HepG2 (cell line): ENCODE results near the gene CNBD2. TPM values are rescaled to one million over a fixed set of nuclear protein-coding genes. Genes with fewer than 3 reads are reported as not detected.
"Not testable (repeated sequence)": the region's sequence is repeated elsewhere in the genome, so short reads cannot be mapped to it uniquely, and the experiment has no call there.

Experiments used
- ATAC-seq: fragments of 200-7000 bp; cut with Tn5 transposase; 3 replicates; pipeline ENCODE4 v1.9.1; 2020; ENCODE audit warnings: mild to moderate bottlenecking, moderate library complexity
- BruUV-seq: library from RNA; stranded (reverse); fragments of 400-500 nt; replicated peaks from 2 replicates; lab custom pipeline; 2021; lab: Mats Ljungman, UMichigan
- CTCF ChIA-PET: fragments of 300-600 bp; formaldehyde crosslinking; extraction: SDS; loops from one replicate; lab custom pipeline; 2021; ENCODE audit warnings: low total read pairs, inconsistent platforms, low intra/inter-chr PET ratio; lab: Yijun Ruan, JAX
- POLR2A ChIA-PET: fragments of 350-600 bp; sonication (Branson Sonifier 250); formaldehyde crosslinking; loops from one replicate; lab custom pipeline; 2020; ENCODE audit warnings: antibody characterized with exemption, inconsistent platforms; lab: Yijun Ruan, JAX
- DNase-seq: peaks from one replicate; pipeline ENCODE4 v3.0.0-alpha.2; 2015; ENCODE audit warnings: low spot score
- FAIRE-seq: peaks from 3 replicates; lab custom pipeline; 2011; peaks lifted over from hg19 to GRCh38; lab: Jason Lieb, UNC
- H2AFZ ChIP-seq: one replicate; pipeline ENCODE4 v1.6.1; 2011; ENCODE audit warnings: low read length, inconsistent platforms
- H3K27ac ChIP-seq: fragments of 300-600 bp; 3 replicates; pipeline ENCODE4 v1.8.0; 2011; ENCODE audit warnings: mixed run types, mild to moderate bottlenecking, mixed read lengths, low read length, inconsistent platforms; ENCODE audit not compliant: insufficient read depth; ENCODE audit errors: extremely low read length
- H3K27me3 ChIP-seq, 2 experiments: fragments of 200-600 bp in 1 of 2; 2 replicates in 1 of 2; 3 replicates in 1 of 2; pipeline versions ENCODE4 v1.6.0 to v1.8.0; 2011; ENCODE audit warnings: low read length in 2 of 2, mild to moderate bottlenecking in 2 of 2, moderate library complexity in 2 of 2, inconsistent platforms in 1 of 2; ENCODE audit not compliant: insufficient read depth in 2 of 2, control insufficient read depth in 1 of 2
- H3K36me3 ChIP-seq, 2 experiments: fragments of 200-600 bp in 1 of 2; replicated peaks in 1 of 2; 2 replicates in 1 of 2; 3 replicates in 1 of 2; pipeline versions ENCODE4 v1.5.1 to v1.8.0; 2011; ENCODE audit warnings: low read length in 2 of 2, inconsistent platforms in 1 of 2; ENCODE audit not compliant: insufficient read depth in 2 of 2, control insufficient read depth in 1 of 2
- H3K4me1 ChIP-seq: 2 replicates; pipeline ENCODE4 v1.5.1; 2012; ENCODE audit warnings: low read length, inconsistent platforms; ENCODE audit not compliant: insufficient read depth
- H3K4me2 ChIP-seq: 2 replicates; pipeline ENCODE4 v1.6.0; 2011; ENCODE audit warnings: low read depth, low read length, inconsistent platforms
- H3K4me3 ChIP-seq, 3 experiments: fragments of 200-600 bp in 1 of 3; sonication (generic), shearing (Covaris generic) in 1 of 3; replicated peaks in 1 of 3; 2 replicates each; pipeline ENCODE4 v1.5.1; 2011 to 2016; ENCODE audit warnings: low read length in 3 of 3, inconsistent platforms in 2 of 3, low read depth in 2 of 3, mild to moderate bottlenecking in 2 of 3, control low read depth in 1 of 3, mixed read lengths in 1 of 3; ENCODE audit not compliant: insufficient read depth in 1 of 3
- H3K79me2 ChIP-seq: one replicate; pipeline ENCODE4 v1.6.1; 2011; ENCODE audit warnings: low read length, inconsistent platforms; ENCODE audit not compliant: insufficient read depth
- H3K9ac ChIP-seq: 2 replicates; pipeline ENCODE4 v1.6.0; 2011; ENCODE audit warnings: mild to moderate bottlenecking, low read depth, low read length, inconsistent platforms; ENCODE audit not compliant: insufficient read depth
- H3K9me3 ChIP-seq: 2 replicates; pipeline ENCODE4 v1.5.1; 2012; ENCODE audit warnings: mild to moderate bottlenecking, low read length
- H4K20me1 ChIP-seq: 2 replicates; pipeline ENCODE4 v1.6.0; 2011; ENCODE audit warnings: inconsistent platforms, mild to moderate bottlenecking, low read length, moderate library complexity; ENCODE audit not compliant: insufficient read depth
- FOSL2 ChIP-seq: sonication (generic); formaldehyde crosslinking; IDR thresholded peaks from 2 replicates; pipeline ENCODE4 v1.4.0; 2020; ENCODE audit warnings: missing genetic modification reagents
- WGBS: methylation state at CpG from one replicate; pipeline ENCODE4 v1.1.6; 2017; ENCODE audit warnings: low lambda C conversion rate; 5-methylcytosine and 5-hydroxymethylcytosine counted together
- in situ Hi-C: cut with HindIII; loops from 2 replicates; pipeline ENCODE4 v1.10.0; 2017; ENCODE audit warnings: low pct_unique_long_range_greater_than_20kb; ENCODE audit not compliant: extremely low pct_ligation_motif_present
- intact Hi-C: fragments of 100-400 bp; cut with micrococcal nuclease; formaldehyde crosslinking; loops from one replicate; pipeline ENCODE4 v1.10.0; 2022; ENCODE audit not compliant: unreplicated experiment
- polyA plus RNA-seq, 8 experiments: library from polyadenylated mRNA; depleted of rRNA in 3 of 8; stranded (reverse) in 7 of 8; unstranded in 1 of 8; fragments of >200 nt; fragmentation: Illumina TruSeq in 4 of 8; extraction: Trizol in 4 of 8; gene quantifications; 2 replicates each; pipeline versions ENCODE4 v1.2.1 to v1.2.3, GENCODE V29; 2011 to 2016; ENCODE audit warnings: low read depth in 4 of 8, missing spikeins in 1 of 8, mixed read lengths in 1 of 8; ENCODE audit not compliant: insufficient read depth in 1 of 8
- small RNA-seq, 3 experiments: library from RNA; depleted of rRNA; stranded (forward); fragments of <200 nt; gene quantifications; one replicate each; pipeline ENCODE3, GENCODE V24; 2012; ENCODE audit warnings: low read depth in 2 of 3, low replicate concordance in 1 of 3; ENCODE audit not compliant: insufficient read length in 3 of 3, insufficient read depth in 2 of 3
- total RNA-seq, 5 experiments: library from RNA; depleted of rRNA; stranded (reverse); fragments of >200 nt; fragmentation: Illumina TruSeq; extraction: Trizol; gene quantifications; 2 replicates each; pipeline ENCODE4 v1.2.3, GENCODE V29; 2016; ENCODE audit warnings: low read depth in 1 of 5

CNBD2 gene
- total and polyA plus RNA-seq, 2 of the 13 experiments (the other 11 are each of a cell fraction or from before 2014, with no cell fraction given): 12.4 to 22.8 TPM

- ATAC-seq, in situ Hi-C loops, H3K4me3 ChIP-seq, H3K27ac ChIP-seq, DNase-seq, H4K20me1 ChIP-seq, H3K9ac ChIP-seq, H3K4me2 ChIP-seq, H3K4me1 ChIP-seq, H3K27me3 ChIP-seq, H3K79me2 ChIP-seq, FAIRE-seq, H3K36me3 ChIP-seq, BruUV-seq, CTCF ChIA-PET, H2AFZ ChIP-seq, intact Hi-C loops, H3K9me3 ChIP-seq: not testable (repeated sequence)
- POLR2A ChIA-PET: interaction anchor here (1.5 kb wide), 1 partner anchor 126 kb away, joined by 3 read pairs; the partner anchor contains the start of gene SCAND1
- peak; percentile 68 for TF ChIP-seq FOSL2
- 45% methylated on average over 6 of the region's 6 CpGs for WGBS
Observed at GRCh38 chr20:36079984-36080383, 111.6 kb downstream of the CNBD2 start.

Small RNA genes lying within 50 kb of the gene (small RNA-seq; reads per million reads assigned to genes)
- gene RNU6-937P: 0 reads per million in 3 experiments

Other genes starting within 250 kb of the CNBD2 start
- 431 and 788 TPM in 2 replicates for gene RBM39, start 226.3 kb upstream of the CNBD2 start, total RNA-seq (2016; rRNA removed; fragmentation: Illumina TruSeq; extraction: Trizol)
- 859 and 920 TPM in 2 replicates for gene RBM39, start 226.3 kb upstream of the CNBD2 start, polyA plus RNA-seq (2011; rRNA removed)
- 34.1 and 43.3 TPM in 2 replicates for gene PHF20, start 196.6 kb upstream of the CNBD2 start, total RNA-seq (2016; rRNA removed; fragmentation: Illumina TruSeq; extraction: Trizol)
- gene PHF20, start 196.6 kb upstream of the CNBD2 start, polyA plus RNA-seq (2011; rRNA removed): 18.5 and 22.8 TPM in 2 replicates
- gene SCAND1, start 14.1 kb upstream of the CNBD2 start, total RNA-seq (2016; rRNA removed; fragmentation: Illumina TruSeq; extraction: Trizol): 86.3 and 109 TPM in 2 replicates
- 19.3 and 25.5 TPM in 2 replicates for gene SCAND1, start 14.1 kb upstream of the CNBD2 start, polyA plus RNA-seq (2011; rRNA removed)
- gene EPB41L1, start 186.2 kb downstream of the CNBD2 start, total RNA-seq (2016; rRNA removed; fragmentation: Illumina TruSeq; extraction: Trizol): 16.7 and 20.8 TPM in 2 replicates
- 39.0 and 53.0 TPM in 2 replicates for gene EPB41L1, start 186.2 kb downstream of the CNBD2 start, polyA plus RNA-seq (2011; rRNA removed)